Measurements from ENCODE around the gene IPO9.

Gene IPO9

GRCh38 chr1:201902198-201902597, 73.2 kb downstream of the IPO9 start:
- DNase-seq (ENCODE audit: low read depth in 1 of 2, low spot score in 1 of 2), result no peak

DNA sequence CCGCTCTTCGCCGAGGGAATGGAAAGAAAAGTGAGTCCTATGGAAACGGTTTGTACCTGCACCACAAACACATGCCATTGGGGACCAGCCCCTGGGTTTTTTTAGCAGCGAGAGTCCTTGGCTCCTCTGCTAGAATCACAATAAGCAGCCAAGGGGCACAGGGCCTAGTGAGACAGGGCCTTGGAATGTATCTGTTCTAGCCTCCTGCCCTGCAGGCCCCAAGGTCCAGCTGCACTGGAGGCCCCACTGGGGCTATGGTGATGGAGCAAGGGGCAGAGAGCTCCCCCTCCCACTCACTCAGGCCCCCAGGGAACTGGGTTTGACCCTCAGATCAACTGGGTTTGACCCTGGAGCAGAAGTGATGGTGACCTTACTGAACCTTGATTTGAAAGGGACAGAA, 74.2 kb downstream of the IPO9 start:
- no peak for DNase-seq (ENCODE audit: low read depth in 1 of 2, low spot score in 1 of 2)

- DNase-seq (ENCODE audit: low read depth in 1 of 2, low spot score in 1 of 2), result no peak
These were observed 75.6 kb downstream of the IPO9 start for GRCh38 chr1:201904579-201904978.

DNA sequence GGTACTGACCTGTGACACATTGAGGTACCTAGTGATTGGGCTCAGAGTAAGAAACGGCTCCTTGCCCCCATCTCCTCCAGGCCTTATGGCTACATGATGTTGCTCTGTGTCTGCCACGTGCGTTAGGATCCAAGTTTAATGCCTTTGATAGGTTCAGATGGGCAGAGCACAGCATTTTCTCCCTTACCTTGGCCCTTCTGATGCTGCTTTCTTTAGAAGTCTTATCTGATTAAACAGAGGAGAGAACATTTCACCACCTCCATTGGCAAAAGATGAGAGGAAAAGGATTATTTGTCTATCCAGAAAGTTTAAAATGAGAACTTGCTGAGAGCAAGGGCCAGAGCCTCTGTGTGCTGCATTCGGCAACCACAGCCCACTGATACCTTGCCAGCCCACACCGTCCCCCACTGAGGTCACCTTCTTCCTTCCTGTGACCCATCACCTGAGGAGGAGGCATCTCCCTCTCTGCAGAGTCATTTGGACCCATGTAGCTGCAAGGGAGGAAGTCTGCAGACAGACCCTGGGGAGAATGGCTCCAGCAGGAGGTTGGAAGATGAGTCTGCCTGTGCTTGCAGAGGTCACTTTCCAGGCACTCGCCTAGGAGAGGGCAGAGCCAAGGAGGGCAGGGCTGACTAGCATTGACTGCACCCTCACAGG, 76.4 kb downstream of the IPO9 start:
- DNase-seq (ENCODE audit: low read depth in 1 of 2, low spot score in 1 of 2), result no peak

DNA sequence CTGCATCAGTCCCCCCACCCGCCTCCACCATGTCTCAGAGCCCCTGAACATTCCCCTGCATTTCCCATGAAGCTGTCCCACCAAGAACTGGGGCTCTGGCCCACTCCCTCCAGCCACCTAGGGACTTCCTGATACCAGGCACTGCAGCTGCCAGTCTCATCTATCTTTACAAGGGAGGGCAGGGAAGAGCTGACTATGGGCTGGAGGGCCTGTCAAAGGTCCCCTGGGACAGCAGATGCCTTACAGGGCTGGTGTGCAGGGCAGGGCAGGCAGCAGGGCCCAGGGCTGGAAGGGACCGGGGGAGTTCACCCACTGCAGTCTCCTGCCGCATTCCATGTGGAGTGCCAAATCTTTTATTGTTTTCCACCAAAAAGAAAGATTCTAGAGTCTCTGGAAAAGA, 77.4 kb downstream of the IPO9 start:
- no peak for DNase-seq (ENCODE audit: low read depth in 1 of 2, low spot score in 1 of 2)

GRCh38 chr1:201907621-201908020, 78.7 kb downstream of the IPO9 start:
- DNase-seq (ENCODE audit: low read depth in 1 of 2, low spot score in 1 of 2), result no peak

- no peak for DNase-seq (ENCODE audit: low read depth in 1 of 2, low spot score in 1 of 2)
These were observed 83.0 kb downstream of the IPO9 start for GRCh38 chr1:201911826-201912571.

DNA sequence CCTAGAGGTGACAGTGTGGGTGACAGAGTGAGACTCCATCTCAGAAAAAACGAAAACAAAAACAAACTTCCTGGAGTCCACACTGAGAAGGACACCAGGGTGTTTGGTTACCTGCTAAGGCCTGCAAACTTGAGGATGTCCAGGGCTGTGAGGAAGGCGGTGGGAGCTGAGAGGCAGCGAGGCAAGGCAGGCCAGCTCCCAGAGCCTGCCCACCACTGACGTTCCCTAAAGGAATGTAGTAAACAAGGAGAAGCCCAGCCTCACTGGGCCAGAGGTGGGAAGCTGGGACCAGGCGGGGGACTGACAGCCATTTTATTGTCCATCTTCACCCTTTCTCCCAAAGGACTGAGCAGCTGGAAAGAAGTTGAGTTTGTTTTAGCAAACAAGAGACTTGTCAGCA, 83.9 kb downstream of the IPO9 start:
- DNase-seq (ENCODE audit: low read depth in 1 of 2, low spot score in 1 of 2), result no peak

DNA sequence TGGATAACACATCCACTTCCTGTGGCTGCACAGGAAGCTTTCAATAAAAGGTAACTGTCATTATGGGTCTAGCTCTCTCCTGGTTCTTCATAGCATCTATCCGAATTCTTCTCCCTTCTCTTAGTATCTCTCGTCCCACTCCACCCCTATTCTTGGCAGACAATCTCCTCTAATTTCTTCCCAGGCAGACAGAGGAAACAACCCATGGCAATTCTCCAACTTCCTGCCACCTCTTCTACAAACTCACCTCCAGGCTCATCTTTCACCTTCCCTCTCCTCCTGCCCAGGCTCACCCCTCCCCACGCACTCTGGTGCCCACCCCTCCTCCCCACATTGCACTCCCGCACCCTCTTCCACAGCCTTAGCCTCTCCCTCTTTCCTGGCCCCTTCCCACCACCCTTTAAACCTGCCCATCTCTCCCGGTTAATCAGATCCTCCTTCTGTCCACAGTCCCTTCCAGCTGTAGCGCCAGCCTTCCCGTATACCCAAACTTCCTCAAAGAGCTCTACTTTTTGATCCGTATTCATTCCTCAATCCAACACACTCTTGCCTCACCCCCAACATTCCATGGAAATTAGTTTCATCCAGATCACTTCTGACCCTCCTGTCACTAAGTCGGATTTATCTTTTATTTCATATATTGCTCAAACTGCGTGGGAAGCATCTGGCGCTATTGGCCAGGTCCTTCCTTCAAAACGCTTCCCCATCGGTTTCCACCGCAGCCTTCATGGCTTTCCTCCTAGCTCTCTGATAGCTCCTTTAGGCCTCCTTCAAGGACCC, 85.7 kb downstream of the IPO9 start:
- no peak for DNase-seq (ENCODE audit: low read depth in 1 of 2, low spot score in 1 of 2)

- DNase-seq (ENCODE audit: low read depth in 1 of 2, low spot score in 1 of 2), result no peak
These were observed 87.8 kb downstream of the IPO9 start for GRCh38 chr1:201916649-201917249.

DNA sequence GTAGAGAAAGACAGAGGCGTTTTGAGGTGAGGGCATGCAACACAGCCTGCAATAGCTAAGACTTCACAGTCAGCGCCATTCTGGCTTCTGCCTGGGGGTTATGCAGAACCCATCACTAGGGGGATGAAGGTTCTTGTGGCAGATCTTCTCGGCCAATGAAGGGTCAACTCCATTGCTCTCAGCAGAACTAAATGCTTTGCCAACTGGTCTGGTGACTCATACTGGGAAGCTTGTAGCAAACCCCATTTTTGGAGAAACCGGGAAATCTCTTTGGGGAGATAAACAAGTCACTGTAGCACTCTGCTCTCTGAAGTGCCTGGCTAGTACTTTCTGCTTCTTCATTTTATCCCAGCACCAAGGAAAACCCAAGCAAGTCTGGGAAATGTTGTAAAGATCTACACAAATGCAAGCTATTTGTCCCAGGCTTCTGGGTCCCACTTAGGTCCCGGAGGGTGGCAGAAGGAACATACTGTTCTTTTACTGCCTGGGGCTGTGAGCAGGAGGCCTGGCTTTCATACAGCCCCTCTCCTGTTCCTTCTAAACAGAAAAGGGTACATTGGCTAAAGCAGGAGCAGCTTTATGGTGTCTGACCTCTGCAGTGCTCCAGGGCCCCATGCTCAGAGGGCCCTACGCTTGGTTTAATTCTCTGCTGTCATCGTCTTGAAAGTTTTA, 88.5 kb downstream of the IPO9 start:
- DNase-seq (ENCODE audit: low read depth in 1 of 2, low spot score in 1 of 2), result no peak

DNA sequence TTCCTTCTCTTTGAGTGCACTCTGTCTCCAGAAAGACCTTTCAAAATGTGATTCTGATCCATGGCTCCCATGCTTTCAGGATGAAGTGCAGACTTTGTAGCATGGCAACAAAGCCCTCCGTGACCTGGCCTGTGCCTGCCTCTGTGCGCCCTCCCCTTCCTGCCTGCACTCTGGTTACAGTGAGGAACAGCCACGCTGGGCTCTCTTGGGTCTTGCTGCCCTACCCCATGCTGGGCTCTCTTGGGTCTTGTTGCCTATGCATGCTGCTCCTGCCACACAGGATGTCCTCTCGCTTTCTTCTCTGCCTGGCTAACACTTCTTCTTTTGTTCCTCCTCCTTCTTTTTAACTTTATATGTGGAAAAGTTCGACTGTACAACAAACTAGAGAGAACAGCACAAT, 89.4 kb downstream of the IPO9 start:
- DNase-seq (ENCODE audit: low read depth in 1 of 2, low spot score in 1 of 2), result no peak

DNA sequence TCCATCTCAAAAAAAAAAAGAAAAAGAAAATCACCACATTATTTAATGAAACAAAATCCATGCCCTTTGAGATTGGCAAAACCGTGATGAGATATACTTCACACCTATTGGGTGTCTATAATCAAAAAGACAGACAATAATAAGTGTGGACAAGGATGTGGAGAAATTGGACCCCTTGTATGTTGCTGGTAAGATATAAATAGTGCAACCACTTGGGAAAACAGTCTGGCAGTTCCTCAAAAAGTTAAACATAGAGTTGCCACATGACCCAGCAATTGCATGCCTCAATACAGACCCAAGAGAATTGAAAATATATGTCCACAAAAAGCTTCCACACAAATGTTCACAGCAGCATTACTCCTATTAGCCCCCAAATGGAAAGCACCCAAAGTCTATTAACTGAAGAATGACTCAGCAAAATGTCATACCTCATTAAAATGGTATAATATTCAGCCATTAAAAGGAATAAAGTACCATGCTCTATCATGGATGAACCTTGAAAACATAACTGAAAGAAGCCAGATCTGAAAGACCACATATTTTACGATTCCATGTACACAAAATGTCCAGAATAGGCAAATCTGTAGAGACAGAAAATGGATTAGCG, 93.1 kb downstream of the IPO9 start:
- no peak for DNase-seq (ENCODE audit: low read depth in 1 of 2, low spot score in 1 of 2)

GRCh38 chr1:201925301-201925567, 96.3 kb downstream of the IPO9 start:
- no peak for DNase-seq (ENCODE audit: low read depth in 1 of 2, low spot score in 1 of 2)

DNA sequence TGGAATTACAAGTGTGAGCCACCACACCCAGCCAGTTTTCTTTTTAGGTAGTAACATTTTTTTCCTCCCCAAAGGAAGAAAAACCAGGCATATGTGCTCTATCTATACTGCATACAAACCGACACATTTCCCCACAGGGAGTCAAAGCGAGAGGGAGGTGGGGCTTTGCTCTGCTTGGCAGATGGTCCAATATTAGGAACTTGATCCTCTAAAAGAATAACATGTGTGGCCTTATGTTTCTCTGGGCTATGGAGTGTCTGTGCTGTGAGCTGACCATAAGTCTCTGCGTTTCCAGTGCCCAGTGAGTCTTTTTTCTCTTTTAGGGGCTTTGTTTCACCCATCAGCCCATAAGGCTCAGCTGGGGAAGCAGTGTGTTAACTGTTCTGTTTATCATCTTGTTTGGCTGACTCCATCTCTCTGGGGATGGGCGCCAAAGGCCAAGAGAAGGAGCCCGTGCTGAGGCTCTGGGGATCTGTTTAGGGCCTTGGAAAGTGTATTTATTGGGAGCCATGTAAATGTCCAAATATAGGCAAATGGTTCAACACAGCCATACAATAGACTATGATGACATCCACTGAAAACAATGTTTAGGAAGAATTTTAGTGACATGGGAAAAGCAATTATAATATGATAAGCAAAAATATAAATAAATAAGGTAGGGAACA, 97.2 kb downstream of the IPO9 start:
- DNase-seq (ENCODE audit: low read depth in 1 of 2, low spot score in 1 of 2), result no peak

DNA sequence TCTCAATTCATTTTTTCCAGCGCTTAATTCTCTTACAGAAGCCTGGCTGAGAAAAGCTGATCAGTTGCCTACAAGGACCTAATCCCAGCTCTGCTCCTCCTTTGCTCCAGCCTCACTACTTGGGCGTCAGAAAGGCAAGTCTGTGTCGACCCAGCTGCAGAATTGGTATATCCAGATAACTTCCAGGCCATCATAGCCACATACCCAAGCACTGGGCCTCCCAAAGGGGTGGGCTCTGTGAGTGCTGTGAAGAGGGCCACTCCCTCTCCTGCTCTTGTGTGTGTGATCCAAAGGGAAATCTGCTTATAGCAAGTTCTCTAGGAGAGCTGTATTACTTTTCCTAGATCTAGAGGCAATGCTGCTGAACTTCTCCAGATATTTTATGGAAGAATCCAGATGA, 99.3 kb downstream of the IPO9 start:
- no peak for DNase-seq (ENCODE audit: low read depth in 1 of 2, low spot score in 1 of 2)

- no peak for DNase-seq (ENCODE audit: low read depth in 1 of 2, low spot score in 1 of 2)
These were observed 101.2 kb downstream of the IPO9 start for GRCh38 chr1:201930137-201930536.

- DNase-seq (ENCODE audit: low read depth in 1 of 2, low spot score in 1 of 2), result no peak
These were observed 101.8 kb downstream of the IPO9 start for GRCh38 chr1:201930803-201931202.
